CD14-positive monocyte (primary cell): Measurements from ENCODE around the gene GAS7. TPM values are rescaled to one million over a fixed set of nuclear protein-coding genes. Genes with fewer than 3 reads are reported as not detected.

ENCODE experiments used
- DNase-seq, 3 donors: peaks; one replicate each; pipeline ENCODE4 v3.0.0-alpha.2; 2011 to 2022
- H2AFZ ChIP-seq: 2 replicates; pipeline ENCODE4 v1.6.0; 2012; ENCODE audit warnings: mild to moderate bottlenecking, low read depth, low read length, inconsistent platforms; ENCODE audit not compliant: insufficient read depth, poor library complexity, severe bottlenecking
- H3K27ac ChIP-seq, 2 donors: 1 replicate in 1 of 2; 2 replicates in 1 of 2; pipeline ENCODE4 v1.5.1; 2012 to 2013; ENCODE audit warnings: low read length in 2 of 2, control low read depth in 1 of 2, inconsistent platforms in 1 of 2, low read depth in 1 of 2, mild to moderate bottlenecking in 1 of 2
- H3K27me3 ChIP-seq, 2 donors: one replicate each; pipeline versions ENCODE4 v1.6.0 to v1.6.1; 2011 to 2013; ENCODE audit warnings: low read length in 2 of 2; ENCODE audit not compliant: control insufficient read depth in 2 of 2, insufficient read depth in 2 of 2
- H3K36me3 ChIP-seq, 2 donors: replicated peaks in 1 of 2; 1 replicate in 1 of 2; 2 replicates in 1 of 2; pipeline versions ENCODE4 v1.5.1 to v1.6.1; 2012 to 2013; ENCODE audit warnings: low read length in 2 of 2, control low read depth in 1 of 2, inconsistent platforms in 1 of 2, mild to moderate bottlenecking in 1 of 2; ENCODE audit not compliant: insufficient read depth in 2 of 2, control insufficient read depth in 1 of 2
- H3K4me1 ChIP-seq, 2 donors: 1 replicate in 1 of 2; 2 replicates in 1 of 2; pipeline versions ENCODE4 v1.5.1 to v1.6.1; 2012 to 2013; ENCODE audit warnings: low read length in 2 of 2, control low read depth in 1 of 2, inconsistent platforms in 1 of 2, mild to moderate bottlenecking in 1 of 2, moderate library complexity in 1 of 2; ENCODE audit not compliant: insufficient read depth in 2 of 2, control insufficient read depth in 1 of 2
- H3K4me2 ChIP-seq: replicated peaks from 2 replicates; pipeline ENCODE3; 2012; ENCODE audit warnings: low read length, moderate library complexity, mild to moderate bottlenecking; ENCODE audit not compliant: poor library complexity, severe bottlenecking; ENCODE audit errors: extremely low read depth
- H3K4me3 ChIP-seq, 3 experiments: fragments of 200-600 bp in 1 of 3; sonication (generic) in 1 of 3; replicated peaks in 1 of 3; 1 replicate in 2 of 3; 2 replicates in 1 of 3; pipeline ENCODE4 v1.5.1; 2011 to 2013; ENCODE audit warnings: low read length in 3 of 3, mild to moderate bottlenecking in 3 of 3, control low read depth in 2 of 3, low read depth in 2 of 3, inconsistent platforms in 1 of 3, moderate library complexity in 1 of 3
- H3K79me2 ChIP-seq: 2 replicates; pipeline ENCODE4 v1.6.0; 2012; ENCODE audit warnings: mild to moderate bottlenecking, control low read depth, inconsistent platforms, low read length, moderate library complexity; ENCODE audit not compliant: insufficient read depth
- H3K9ac ChIP-seq: 2 replicates; pipeline ENCODE4 v1.6.0; 2017; ENCODE audit warnings: low read length, mild to moderate bottlenecking; ENCODE audit not compliant: insufficient read depth, poor library complexity, severe bottlenecking
- H3K9me3 ChIP-seq, 2 donors: replicated peaks in 1 of 2; 1 replicate in 1 of 2; 2 replicates in 1 of 2; pipeline versions ENCODE4 v1.5.1 to v1.6.1; 2012 to 2013; ENCODE audit warnings: low read length in 2 of 2, control low read depth in 1 of 2; ENCODE audit not compliant: control insufficient read depth in 1 of 2, insufficient read depth in 1 of 2
- H4K20me1 ChIP-seq: 2 replicates; pipeline ENCODE4 v1.6.0; 2012; ENCODE audit warnings: mild to moderate bottlenecking, low read length, control low read depth, moderate library complexity; ENCODE audit not compliant: insufficient read depth
- H3K27ac Mint-ChIP-seq, 7 donors: one replicate each; pipeline ENCODE4 v1.8.0; 2020; ENCODE audit warnings: mild to moderate bottlenecking in 7 of 7, mixed read lengths in 7 of 7, moderate library complexity in 6 of 7, inconsistent platforms in 2 of 7
- H3K27me3 Mint-ChIP-seq, 3 donors: one replicate each; pipeline ENCODE4 v1.8.0; 2021 to 2022; ENCODE audit warnings: low read depth in 3 of 3, mild to moderate bottlenecking in 3 of 3, mixed read lengths in 3 of 3, moderate library complexity in 3 of 3, inconsistent platforms in 1 of 3
- H3K36me3 Mint-ChIP-seq, 2 donors: one replicate each; pipeline ENCODE4 v1.8.0; 2020; ENCODE audit warnings: mixed read lengths in 2 of 2, inconsistent platforms in 1 of 2, mild to moderate bottlenecking in 1 of 2
- H3K4me1 Mint-ChIP-seq: one replicate; pipeline ENCODE4 v1.8.0; 2020; ENCODE audit warnings: mild to moderate bottlenecking, mixed read lengths
- H3K4me3 Mint-ChIP-seq, 2 donors: one replicate each; pipeline ENCODE4 v1.8.0; 2020; ENCODE audit warnings: mild to moderate bottlenecking in 2 of 2, mixed read lengths in 2 of 2, moderate library complexity in 1 of 2
- H3K9me3 Mint-ChIP-seq, 7 donors: one replicate each; pipeline ENCODE4 v1.8.0; 2020 to 2022; ENCODE audit warnings: mixed read lengths in 7 of 7, mild to moderate bottlenecking in 6 of 7, moderate library complexity in 6 of 7, inconsistent platforms in 2 of 7
- WGBS: methylation state at CpG from one replicate; pipeline ENCODE4 v1.1.5; 2013; ENCODE audit warnings: missing lambda C conversion rate; ENCODE audit not compliant: insufficient coverage; 5-methylcytosine and 5-hydroxymethylcytosine counted together
- intact Hi-C, 2 donors: fragments of 100-400 bp; cut with micrococcal nuclease; formaldehyde crosslinking; loops; one replicate each; pipeline versions ENCODE4 v1.15.0 to v1.15.1; 2023
- polyA plus RNA-seq, 3 donors: library from polyadenylated mRNA; depleted of rRNA in 1 of 3; unstranded in 2 of 3; stranded (reverse) in 1 of 3; fragments of 300-500 nt in 2 of 3; fragments of >200 nt in 1 of 3; fragmentation: Illumina TruSeq in 2 of 3; gene quantifications; 1 replicate in 2 of 3; 2 replicates in 1 of 3; pipeline ENCODE4 v1.2.3, GENCODE V29; 2012 to 2021
- TF ChIP-seq, protein P1 (sequence below): fragments of 200-600 bp; IDR thresholded peaks from one replicate; pipeline ENCODE4 v1.8.0; 2022; ENCODE audit warnings: antibody characterized with exemption, mild to moderate bottlenecking

Gene GAS7
- polyA plus RNA-seq, 3 donors: 53.1 to 91.9 (median 66.6) TPM

DNA sequence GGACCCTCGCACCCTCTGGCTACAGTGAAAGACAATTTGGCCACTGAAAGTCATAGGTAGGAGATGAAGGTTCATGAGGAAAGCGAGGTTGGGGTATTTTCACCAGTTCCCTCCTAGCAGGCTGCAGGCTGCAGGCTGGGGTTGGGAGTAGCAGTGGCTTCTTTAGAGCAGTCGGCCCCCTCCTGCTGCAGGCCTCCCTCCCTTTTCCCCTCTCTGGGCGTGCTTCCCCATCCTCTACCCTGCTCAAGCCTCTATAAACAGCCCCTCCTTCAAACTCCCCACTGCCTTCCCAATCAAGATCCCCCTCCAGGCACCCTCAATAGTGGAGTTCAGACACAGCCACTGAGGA lies 41.8 kb downstream of the GAS7 start:
- peaks cover 58% of the 10 kb centered on the region for H3K4me1 Mint-ChIP-seq
- Histone ChIP-seq H3K36me3 (peaks cover 0 to 7% of the 10 kb centered on the region in 2 donors), H4K20me1 (no peaks in the 10 kb centered on the region), H3K4me3 (peak overlapping the region in 1 of 3 experiments; percentile 41), H2AFZ (peak overlapping the region; percentile 33), H3K9me3 (no peaks in the 10 kb centered on the region), H3K79me2 (peaks cover 66% of the 10 kb centered on the region), H3K4me1 (peaks cover 64 to 68% of the 10 kb centered on the region in 2 donors), H3K4me2 (peak overlapping the region; percentile 57), H3K27ac (peak overlapping the region; percentile 97 to 99), H3K27me3 (no peaks in the 10 kb centered on the region), H3K9ac (peak overlapping the region; percentile 69)
- H3K36me3 Mint-ChIP-seq: peaks cover 21 to 23% of the 10 kb centered on the region in 2 donors
- intact Hi-C loops: loop anchor here in 1 of 2 donors (5.0 kb wide), 1 partner anchor 94 kb away; no protein-coding TSS in a partner anchor
- H3K4me3 Mint-ChIP-seq: peak overlapping the region; percentile 51 to 76
- peaks cover 0 to 4% (median 0%) of the 10 kb centered on the region in 7 donors for H3K9me3 Mint-ChIP-seq
- DNase-seq: no peak
- H3K27ac Mint-ChIP-seq: peak overlapping the region; percentile 97 to 99 (median 98)
- WGBS: 0% methylated on average over 1 of the region's 4 CpGs
- TF ChIP-seq, protein P1, sequence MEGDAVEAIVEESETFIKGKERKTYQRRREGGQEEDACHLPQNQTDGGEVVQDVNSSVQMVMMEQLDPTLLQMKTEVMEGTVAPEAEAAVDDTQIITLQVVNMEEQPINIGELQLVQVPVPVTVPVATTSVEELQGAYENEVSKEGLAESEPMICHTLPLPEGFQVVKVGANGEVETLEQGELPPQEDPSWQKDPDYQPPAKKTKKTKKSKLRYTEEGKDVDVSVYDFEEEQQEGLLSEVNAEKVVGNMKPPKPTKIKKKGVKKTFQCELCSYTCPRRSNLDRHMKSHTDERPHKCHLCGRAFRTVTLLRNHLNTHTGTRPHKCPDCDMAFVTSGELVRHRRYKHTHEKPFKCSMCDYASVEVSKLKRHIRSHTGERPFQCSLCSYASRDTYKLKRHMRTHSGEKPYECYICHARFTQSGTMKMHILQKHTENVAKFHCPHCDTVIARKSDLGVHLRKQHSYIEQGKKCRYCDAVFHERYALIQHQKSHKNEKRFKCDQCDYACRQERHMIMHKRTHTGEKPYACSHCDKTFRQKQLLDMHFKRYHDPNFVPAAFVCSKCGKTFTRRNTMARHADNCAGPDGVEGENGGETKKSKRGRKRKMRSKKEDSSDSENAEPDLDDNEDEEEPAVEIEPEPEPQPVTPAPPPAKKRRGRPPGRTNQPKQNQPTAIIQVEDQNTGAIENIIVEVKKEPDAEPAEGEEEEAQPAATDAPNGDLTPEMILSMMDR: no peak
- H3K27me3 Mint-ChIP-seq: peaks cover 0 to 3% (median 0%) of the 10 kb centered on the region in 3 donors

DNA sequence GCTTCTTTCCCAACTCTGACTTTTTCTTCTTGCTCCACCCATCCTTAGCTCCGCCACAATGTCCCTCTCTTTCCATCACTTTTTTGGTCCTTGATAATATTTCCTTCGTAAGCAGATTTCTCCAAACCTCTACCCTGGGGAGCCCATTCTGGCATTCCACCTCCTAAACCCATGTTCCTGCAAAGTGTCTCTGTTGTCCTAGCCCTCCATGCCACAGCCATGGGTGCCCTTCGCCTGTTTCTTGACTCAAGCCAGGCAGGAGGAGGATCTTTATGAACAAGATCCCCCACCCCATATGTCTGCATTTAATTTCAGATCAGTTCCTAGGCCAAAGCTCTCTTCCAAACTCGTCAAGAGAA lies 42.4 kb downstream of the GAS7 start:
- peaks cover 0 to 3% (median 0%) of the 10 kb centered on the region in 3 donors for H3K27me3 Mint-ChIP-seq
- H3K9me3 Mint-ChIP-seq: peaks cover 0 to 4% (median 0%) of the 10 kb centered on the region in 7 donors
- H3K4me1 ChIP-seq: peaks cover 70 to 73% of the 10 kb centered on the region in 2 donors
- H3K9me3 ChIP-seq: no peaks in the 10 kb centered on the region
- peak overlapping the region; percentile 97 to 99 for H3K27ac ChIP-seq
- H3K4me3 ChIP-seq: peak overlapping the region in 1 of 3 experiments; percentile 41
- peak overlapping the region; percentile 33 for H2AFZ ChIP-seq
- peaks cover 0 to 2% of the 10 kb centered on the region in 2 donors for H3K36me3 ChIP-seq
- peaks cover 58% of the 10 kb centered on the region for H3K4me1 Mint-ChIP-seq
- H4K20me1 ChIP-seq: no peaks in the 10 kb centered on the region
- 90% methylated on average over 2 of the region's 4 CpGs for WGBS
- H3K27ac Mint-ChIP-seq: peak overlapping the region; percentile 97 to 99 (median 98)
- no peak overlapping the region for H3K4me3 Mint-ChIP-seq
- H3K4me2 ChIP-seq: peak overlapping the region; percentile 57
- no peak for DNase-seq
- H3K9ac ChIP-seq: peak overlapping the region; percentile 69
- intact Hi-C loops: loop anchor here in 1 of 2 donors (5.0 kb wide), 1 partner anchor 94 kb away; no protein-coding TSS in a partner anchor
- H3K27me3 ChIP-seq: no peaks in the 10 kb centered on the region
- peaks cover 16 to 19% of the 10 kb centered on the region in 2 donors for H3K36me3 Mint-ChIP-seq
- H3K79me2 ChIP-seq: peaks cover 66% of the 10 kb centered on the region
- TF ChIP-seq, protein P1: no peak
